Stimulated activated CD4-positive, alpha-beta T cell treated with anti-CD3 and anti-CD28 coated beads, Interleukin-4, amount 100 ng/mL, for 48 hours (primary cell): ENCODE measurements around the gene C2CD3.
A peak's percentile ranks its signal among the peaks of the same experiment; 100 is the strongest.

Source experiments
- DNase-seq, 2 donors: peaks; one replicate each; pipeline ENCODE4 v3.0.0-alpha.2; 2020; ENCODE audit warnings: low read depth in 2 of 2

The C2CD3 gene

GRCh38 chr11:74170694-74171629 is at the start of gene C2CD3, which contains the start of gene PPME1:
Gene C2CD3 (minus strand): TSS chr11:74171002. CDS start chr11:74170792, 210 bp downstream.
Gene PPME1 (plus strand): TSS chr11:74171289. CDS start chr11:74171422, 133 bp downstream.
- peak; percentile 93 to 96 for DNase-seq

- DNase-seq = no peak
These were observed 49.6 kb upstream of the C2CD3 start for GRCh38 chr11:74220376-74220775.

- DNase-seq = no peak
These were observed 41.7 kb upstream of the C2CD3 start for GRCh38 chr11:74212533-74212932.

GRCh38 chr11:74208507-74208906 is 37.7 kb upstream of the C2CD3 start:
- no peak for DNase-seq

- no peak for DNase-seq
These were observed 35.9 kb upstream of the C2CD3 start for GRCh38 chr11:74206746-74207145.

- no peak for DNase-seq
These were observed 34.4 kb upstream of the C2CD3 start for GRCh38 chr11:74205181-74205580.

- no peak for DNase-seq
These were observed 33.9 kb upstream of the C2CD3 start for GRCh38 chr11:74204701-74205100.

- DNase-seq = no peak
These were observed 33.2 kb upstream of the C2CD3 start for GRCh38 chr11:74203966-74204365.

GRCh38 chr11:74196781-74197486 is 26.1 kb upstream of the C2CD3 start:
- DNase-seq = no peak

- no peak for DNase-seq
These were observed 25.0 kb upstream of the C2CD3 start for GRCh38 chr11:74195828-74196227.

- DNase-seq = no peak
These were observed 14.9 kb upstream of the C2CD3 start for GRCh38 chr11:74185695-74186094.

- no peak for DNase-seq
These were observed 14.5 kb upstream of the C2CD3 start for GRCh38 chr11:74185285-74185684.

- DNase-seq = no peak
These were observed 11.8 kb upstream of the C2CD3 start for GRCh38 chr11:74182635-74183034.

GRCh38 chr11:74179234-74180052 is 8.6 kb upstream of the C2CD3 start:
- DNase-seq = no peak

- no peak for DNase-seq
These were observed 5.1 kb upstream of the C2CD3 start for GRCh38 chr11:74175920-74176319.

- DNase-seq = no peak
These were observed 1.2 kb upstream of the C2CD3 start for GRCh38 chr11:74171997-74172396.

GRCh38 chr11:74171630-74171968 is 797 bp upstream of the C2CD3 start:
- no peak for DNase-seq

- DNase-seq = no peak
These were observed 904 bp downstream of the C2CD3 start for GRCh38 chr11:74169738-74170458.

GRCh38 chr11:74168838-74169237 is 2.0 kb downstream of the C2CD3 start:
- DNase-seq = no peak

- DNase-seq = no peak
These were observed 7.9 kb downstream of the C2CD3 start for GRCh38 chr11:74162681-74163467.

GRCh38 chr11:74159642-74160041 is 11.2 kb downstream of the C2CD3 start:
- DNase-seq = no peak
